Endodermal cell (in vitro differentiated cells): ENCODE results near the gene PCDHA13. TPM values are rescaled to one million over a fixed set of nuclear protein-coding genes. Genes with fewer than 3 reads are reported as not detected.
"Not testable (repeated sequence)": the region's sequence is repeated elsewhere in the genome, so short reads cannot be mapped to it uniquely, and the experiment has no call there.

Source experiments
- DNase-seq: peaks from one replicate; pipeline ENCODE4 v3.0.0-alpha.2; 2017
- H3K27ac ChIP-seq: 2 replicates; pipeline ENCODE4 v1.5.1; 2013; ENCODE audit warnings: mild to moderate bottlenecking, low read depth, low read length, moderate library complexity
- H3K27me3 ChIP-seq: 2 replicates; pipeline ENCODE4 v1.6.1; 2013; ENCODE audit warnings: mild to moderate bottlenecking, low read length, moderate library complexity; ENCODE audit not compliant: insufficient read depth, control insufficient read depth, poor library complexity, severe bottlenecking
- H3K36me3 ChIP-seq: 2 replicates; pipeline ENCODE4 v1.7.0; 2013; ENCODE audit warnings: mild to moderate bottlenecking, low read length, moderate library complexity; ENCODE audit not compliant: control insufficient read depth, insufficient read depth
- H3K4me1 ChIP-seq: one replicate; pipeline ENCODE4 v1.7.0; 2013; ENCODE audit warnings: low read length; ENCODE audit not compliant: control insufficient read depth, insufficient read depth
- H3K4me3 ChIP-seq: 2 replicates; pipeline ENCODE4 v1.5.1; 2013; ENCODE audit warnings: mild to moderate bottlenecking, low read length, moderate library complexity
- H3K9ac ChIP-seq: 2 replicates; pipeline ENCODE4 v1.6.1; 2013; ENCODE audit warnings: mild to moderate bottlenecking, low read length, moderate library complexity; ENCODE audit not compliant: poor library complexity, severe bottlenecking; ENCODE audit errors: extremely low read depth
- H3K9me3 ChIP-seq: 2 replicates; pipeline ENCODE4 v1.6.1; 2013; ENCODE audit warnings: mild to moderate bottlenecking, low read length, moderate library complexity; ENCODE audit not compliant: control insufficient read depth
- H3K27ac Mint-ChIP-seq: 2 replicates; pipeline ENCODE4 v1.8.0; 2020; ENCODE audit warnings: mixed read lengths
- H3K27me3 Mint-ChIP-seq: 2 replicates; pipeline ENCODE4 v1.8.0; 2021; ENCODE audit warnings: mild to moderate bottlenecking, mixed read lengths; ENCODE audit not compliant: insufficient read depth
- H3K36me3 Mint-ChIP-seq: 2 replicates; pipeline ENCODE4 v1.8.0; 2020; ENCODE audit warnings: low read depth, mixed read lengths
- H3K4me1 Mint-ChIP-seq: 2 replicates; pipeline ENCODE4 v1.8.0; 2020; ENCODE audit warnings: mixed read lengths
- H3K4me3 Mint-ChIP-seq: 2 replicates; pipeline ENCODE4 v1.8.0; 2020; ENCODE audit warnings: mild to moderate bottlenecking, moderate library complexity, mixed read lengths
- H3K9me3 Mint-ChIP-seq: 2 replicates; pipeline ENCODE4 v1.8.0; 2020; ENCODE audit warnings: mild to moderate bottlenecking, mixed read lengths
- CTCF ChIP-seq: fragments of 200-600 bp; sonication (generic); conservative IDR thresholded peaks from 2 replicates; pipeline ENCODE4 v1.5.0; 2021; ENCODE audit warnings: antibody characterized with exemption, mild to moderate bottlenecking
- WGBS, 2 experiments: methylation state at CpG; one replicate each; pipeline versions ENCODE4 v1.1.5 to v1.1.7; 2013; ENCODE audit warnings: missing lambda C conversion rate in 2 of 2, mixed read lengths in 1 of 2; ENCODE audit not compliant: insufficient coverage in 1 of 2, insufficient read length in 1 of 2; 5-methylcytosine and 5-hydroxymethylcytosine counted together
- long read RNA-seq, 4 experiments: library from polyadenylated mRNA in 2 of 4; library from RNA in 1 of 4; library from capped mRNA in 1 of 4; stranded (forward) in 3 of 4; unstranded in 1 of 4; transcript quantifications; one replicate each; pipeline ENCODE4 v2.0.0, GENCODE V29; 2020 to 2021; ENCODE audit warnings: inconsistent platforms in 1 of 4
- polyA plus RNA-seq, 2 experiments: library from polyadenylated mRNA; stranded (reverse); fragments of 50-300 nt; gene quantifications; one replicate each; pipeline ENCODE4 v1.2.3, GENCODE V29; 2013
- total RNA-seq, 2 donors: library from RNA; stranded (reverse); fragmentation: NEBNext Ultra II Directional in 1 of 2; extraction: Animal tissue kit (Norgen Biotek cat#: 25700) in 1 of 2; gene quantifications; 2 replicates in 1 of 2; 3 replicates in 1 of 2; pipeline ENCODE4 v1.2.1, GENCODE V29; 2021

PCDHA13 gene
- total RNA-seq = 1 to 10 TPM; 1.2 to 3.8 TPM
- 0.61 TPM for polyA plus RNA-seq (2013, experiment 1 of 2)
- polyA plus RNA-seq (2013, experiment 2 of 2) = 0.37 TPM
- long read RNA-seq, experiment 1, partial matches to known transcripts = 0 of 2 reads
- long read RNA-seq, experiment 1, other reads (novel, unspliced or antisense) = 2 of 2 reads
- long read RNA-seq, experiment 2, full-length matches to known transcripts = 1 of 22 reads
- long read RNA-seq, experiment 2, partial matches to known transcripts = 7 of 22 reads
- long read RNA-seq, experiment 2, other reads (novel, unspliced or antisense) = 14 of 22 reads
- long read RNA-seq, experiment 3, full-length matches to known transcripts = 9 of 28 reads
- long read RNA-seq, experiment 3, partial matches to known transcripts = 3 of 28 reads
- long read RNA-seq, experiment 3, other reads (novel, unspliced or antisense) = 16 of 28 reads
- long read RNA-seq, experiment 4, partial matches to known transcripts = 1 of 1 reads
- long read RNA-seq, experiment 4, other reads (novel, unspliced or antisense) = 0 of 1 reads

GRCh38 chr5:140881889-140882590, at the start of gene PCDHA13:
TSS of gene PCDHA13 (plus strand) at chr5:140882124. CDS start at chr5:140882269, 145 bp downstream.
- Histone ChIP-seq H3K4me1 (no peaks in the 10 kb centered on the region), H3K27me3 (no peaks in the 10 kb centered on the region), H3K27ac (no peak within 1 kb of the TSS), H3K36me3 (peaks cover 16% of the 10 kb centered on the region), H3K9me3 (peaks cover 4% of the 10 kb centered on the region), H3K9ac (no peak within 1 kb of the TSS), H3K4me3 (peak within 1 kb of the TSS; percentile 40)
- 76 to 85% methylated on average over 17 to 29 of the region's 35 CpGs for WGBS, 2 experiments
- Mint-ChIP-seq H3K36me3 (peaks cover 23% of the 10 kb centered on the region), H3K4me3 (peak within 1 kb of the TSS; percentile 41), H3K4me1 (no peaks in the 10 kb centered on the region), H3K9me3 (peaks cover 5% of the 10 kb centered on the region), H3K27ac (no peak within 1 kb of the TSS), H3K27me3 (no peaks in the 10 kb centered on the region)
- peak; percentile 64 for DNase-seq
- peak; percentile 62 for TF ChIP-seq CTCF

- H3K27me3 ChIP-seq = no peaks in the 10 kb centered on the region
- DNase-seq = no peak
- H3K9me3 ChIP-seq = no peaks in the 10 kb centered on the region
- no peaks in the 10 kb centered on the region for H3K36me3 ChIP-seq
- 87 to 88% methylated on average over 7 to 8 of the region's 8 CpGs for WGBS, 2 experiments
- no peak within 1 kb of the TSS for H3K27ac ChIP-seq
- no peaks in the 10 kb centered on the region for H3K4me1 ChIP-seq
- TF ChIP-seq CTCF = peak; percentile 72
- H3K36me3 Mint-ChIP-seq = peaks cover 22% of the 10 kb centered on the region
- H3K4me3 ChIP-seq = no peak within 1 kb of the TSS
- peaks cover 8% of the 10 kb centered on the region for H3K4me1 Mint-ChIP-seq
- peaks cover 13% of the 10 kb centered on the region for H3K9me3 Mint-ChIP-seq
- no peaks in the 10 kb centered on the region for H3K27me3 Mint-ChIP-seq
- H3K4me3 Mint-ChIP-seq = peak within 1 kb of the TSS; percentile 95
- H3K27ac Mint-ChIP-seq = peak within 1 kb of the TSS; percentile 96
- H3K9ac ChIP-seq = no peak within 1 kb of the TSS
Observed at GRCh38 chr5:140833993-140834392, 47.9 kb upstream of the PCDHA13 start, which contains the start of gene PCDHA7. TSS of gene PCDHA7 (plus strand) at chr5:140834269. CDS start at chr5:140834384, 115 bp downstream.

- Mint-ChIP-seq H3K27ac (peak overlapping the region; percentile 96), H3K4me3 (peak overlapping the region; percentile 95), H3K36me3 (peaks cover 17% of the 10 kb centered on the region)
- not testable (repeated sequence) for H3K36me3 ChIP-seq, H3K4me1 Mint-ChIP-seq, H3K9ac ChIP-seq, H3K27ac ChIP-seq, H3K4me1 ChIP-seq, H3K9me3 Mint-ChIP-seq, DNase-seq, H3K27me3 ChIP-seq, H3K27me3 Mint-ChIP-seq, H3K9me3 ChIP-seq, H3K4me3 ChIP-seq
- 95 to 98% methylated on average over 16 to 23 of the region's 38 CpGs for whole genome bisulfite sequencing, 2 experiments
Observed at GRCh38 chr5:140834439-140835008, 47.4 kb upstream of the PCDHA13 start.
